ENCODE measurements around the gene ZSCAN4. TPM values are rescaled to one million over a fixed set of nuclear protein-coding genes. Genes with fewer than 3 reads are reported as not detected.
A peak's percentile ranks its signal among the peaks of the same experiment; 100 is the strongest.

Gene ZSCAN4
- polyA plus RNA-seq, 4 donors, result 0.06 TPM; not detected in 2

DNA sequence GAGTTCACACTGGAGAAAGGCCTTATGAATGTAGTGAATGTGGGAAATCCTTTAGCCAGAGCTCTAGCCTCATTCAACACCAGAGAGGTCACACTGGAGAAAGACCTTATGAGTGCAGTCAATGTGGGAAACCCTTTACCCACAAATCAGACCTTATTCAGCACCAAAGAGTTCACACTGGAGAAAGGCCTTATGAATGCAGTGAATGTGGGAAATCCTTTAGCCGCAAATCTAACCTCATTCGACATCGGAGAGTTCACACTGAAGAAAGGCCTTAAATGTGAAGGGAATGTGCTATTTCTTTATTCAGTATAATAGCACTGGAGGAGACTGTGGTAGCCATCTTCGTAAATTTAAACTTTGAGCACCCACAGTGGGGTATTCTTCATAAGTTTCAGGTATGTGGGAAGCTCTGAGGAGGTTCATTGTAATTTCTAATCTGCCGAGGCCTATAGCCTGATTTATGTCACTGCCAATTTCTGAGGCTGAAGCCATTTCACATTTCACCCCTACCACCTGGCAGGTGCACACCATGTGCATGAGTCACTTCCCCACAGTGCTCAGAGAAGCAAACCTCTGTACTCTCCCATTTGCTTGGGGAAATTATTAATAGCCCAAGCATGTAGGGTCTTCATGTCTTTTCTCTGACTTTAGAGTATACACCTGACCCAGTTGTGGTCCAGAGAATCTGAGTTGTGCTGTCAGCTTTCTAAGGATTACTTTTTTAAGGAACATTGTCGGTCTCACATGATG, 19.5 kb downstream of the ZSCAN4 start:
- Histone ChIP-seq H3K9me3 (ENCODE audit: control insufficient read depth in 2 of 2, insufficient read depth in 1 of 2, low read depth in 1 of 2, low read length in 1 of 2) (peaks cover 12 to 86% of the 10 kb centered on the region in 2 donors), H3K4me1 (ENCODE audit: control insufficient read depth in 3 of 3, insufficient read depth in 2 of 3, low read depth in 1 of 3, low read length in 2 of 3) (no peaks in the 10 kb centered on the region), H3K27me3 (ENCODE audit: control insufficient read depth in 3 of 3, insufficient read depth in 3 of 3, low read length in 3 of 3) (no peaks in the 10 kb centered on the region), H3K36me3 (ENCODE audit: control insufficient read depth in 3 of 3, insufficient read depth in 2 of 3, low read depth in 1 of 3, low read length in 3 of 3) (peaks cover 30 to 40% (median 37%) of the 10 kb centered on the region in 3 donors), H3K27ac (ENCODE audit: low read depth in 1 of 3, low read length in 2 of 3) (no peak overlapping the region), H3K4me3 (ENCODE audit: low read depth in 1 of 3, low read length in 3 of 3) (no peak overlapping the region)
- no peak for FAIRE-seq
- DNase-seq, result no peak
- WGBS, 3 donors, result 94 to 98% (median 98%) methylated on average over 6 of the region's 6 CpGs

GRCh38 chr19:57689750-57690149, 21.0 kb downstream of the ZSCAN4 start:
- no peak overlapping the region for H3K4me3 ChIP-seq (ENCODE audit: low read depth in 1 of 3, low read length in 3 of 3)
- FAIRE-seq (no peak), DNase-seq (no peak)
- WGBS, 3 donors, result 97 to 100% (median 98%) methylated on average over 3 of the region's 3 CpGs
- peaks cover 28 to 32% (median 30%) of the 10 kb centered on the region in 3 donors for H3K36me3 ChIP-seq (ENCODE audit: control insufficient read depth in 3 of 3, insufficient read depth in 2 of 3, low read depth in 1 of 3, low read length in 3 of 3)
- H3K4me1 ChIP-seq (ENCODE audit: control insufficient read depth in 3 of 3, insufficient read depth in 2 of 3, low read depth in 1 of 3, low read length in 2 of 3), result no peaks in the 10 kb centered on the region
- peaks cover 9 to 81% of the 10 kb centered on the region in 2 donors for H3K9me3 ChIP-seq (ENCODE audit: control insufficient read depth in 2 of 2, insufficient read depth in 1 of 2, low read depth in 1 of 2, low read length in 1 of 2)
- no peak overlapping the region for H3K27ac ChIP-seq (ENCODE audit: low read depth in 1 of 3, low read length in 2 of 3)
- H3K27me3 ChIP-seq (ENCODE audit: control insufficient read depth in 3 of 3, insufficient read depth in 3 of 3, low read length in 3 of 3), result no peaks in the 10 kb centered on the region

GRCh38 chr19:57701625-57702024, 32.9 kb downstream of the ZSCAN4 start:
- peaks cover 8 to 74% of the 10 kb centered on the region in 2 donors for H3K9me3 ChIP-seq (ENCODE audit: control insufficient read depth in 2 of 2, insufficient read depth in 1 of 2, low read depth in 1 of 2, low read length in 1 of 2)

GRCh38 chr19:57706346-57706745, 37.6 kb downstream of the ZSCAN4 start:
- H3K36me3 ChIP-seq (ENCODE audit: control insufficient read depth in 3 of 3, insufficient read depth in 2 of 3, low read depth in 1 of 3, low read length in 3 of 3), result peaks cover 0 to 55% (median 3%) of the 10 kb centered on the region in 3 donors

More at GRCh38 chr19:57701625-57702024, 32.9 kb downstream of the ZSCAN4 start:
- DNase-seq (no peak), FAIRE-seq (no peak)
- Histone ChIP-seq H3K4me3 (ENCODE audit: low read depth in 1 of 3, low read length in 3 of 3) (no peak overlapping the region), H3K27me3 (ENCODE audit: control insufficient read depth in 3 of 3, insufficient read depth in 3 of 3, low read length in 3 of 3) (no peaks in the 10 kb centered on the region), H3K27ac (ENCODE audit: low read depth in 1 of 3, low read length in 2 of 3) (no peak overlapping the region), H3K36me3 (ENCODE audit: control insufficient read depth in 3 of 3, insufficient read depth in 2 of 3, low read depth in 1 of 3, low read length in 3 of 3) (peaks cover 0 to 60% (median 15%) of the 10 kb centered on the region in 3 donors), H3K4me1 (ENCODE audit: control insufficient read depth in 3 of 3, insufficient read depth in 2 of 3, low read depth in 1 of 3, low read length in 2 of 3) (no peaks in the 10 kb centered on the region)
- WGBS, 3 donors, result 95 to 97% (median 97%) methylated on average over 6 of the region's 6 CpGs

GRCh38 chr19:57708641-57709361, 40.1 kb downstream of the ZSCAN4 start, which contains the start of gene ZNF154:
TSS of gene ZNF154 (minus strand) at chr19:57709204. CDS start at chr19:57708971, 233 bp downstream.
- Histone ChIP-seq H3K36me3 (ENCODE audit: control insufficient read depth in 3 of 3, insufficient read depth in 2 of 3, low read depth in 1 of 3, low read length in 3 of 3) (peaks cover 0 to 35% (median 3%) of the 10 kb centered on the region in 3 donors), H3K4me3 (ENCODE audit: low read depth in 1 of 3, low read length in 3 of 3) (peak within 1 kb of the TSS; percentile 28 to 96 (median 64)), H3K9me3 (ENCODE audit: control insufficient read depth in 2 of 2, insufficient read depth in 1 of 2, low read depth in 1 of 2, low read length in 1 of 2) (peaks cover 9 to 42% of the 10 kb centered on the region in 2 donors), H3K4me1 (ENCODE audit: control insufficient read depth in 3 of 3, insufficient read depth in 2 of 3, low read depth in 1 of 3, low read length in 2 of 3) (peaks cover 0 to 8% (median 4%) of the 10 kb centered on the region in 3 donors), H3K27me3 (ENCODE audit: control insufficient read depth in 3 of 3, insufficient read depth in 3 of 3, low read length in 3 of 3) (no peaks in the 10 kb centered on the region), H3K27ac (ENCODE audit: low read depth in 1 of 3, low read length in 2 of 3) (peak within 1 kb of the TSS in 2 of 3 donors; percentile 90 to 97)
- WGBS, 3 donors, result 2 to 28% (median 25%) methylated on average over 53 of the region's 53 CpGs
- peak; percentile 18 to 94 for DNase-seq
- FAIRE-seq, result no peak

More at GRCh38 chr19:57706346-57706745, 37.6 kb downstream of the ZSCAN4 start:
- 88 to 100% (median 98%) methylated on average over 1 of the region's 1 CpG for WGBS, 3 donors
- no peaks in the 10 kb centered on the region for H3K27me3 ChIP-seq (ENCODE audit: control insufficient read depth in 3 of 3, insufficient read depth in 3 of 3, low read length in 3 of 3)
- H3K9me3 ChIP-seq (ENCODE audit: control insufficient read depth in 2 of 2, insufficient read depth in 1 of 2, low read depth in 1 of 2, low read length in 1 of 2), result peaks cover 13 to 67% of the 10 kb centered on the region in 2 donors
- DNase-seq, result no peak
- H3K27ac ChIP-seq (ENCODE audit: low read depth in 1 of 3, low read length in 2 of 3), result no peak overlapping the region
- FAIRE-seq, result no peak
- no peak overlapping the region for H3K4me3 ChIP-seq (ENCODE audit: low read depth in 1 of 3, low read length in 3 of 3)
- H3K4me1 ChIP-seq (ENCODE audit: control insufficient read depth in 3 of 3, insufficient read depth in 2 of 3, low read depth in 1 of 3, low read length in 2 of 3), result peaks cover 0 to 8% (median 4%) of the 10 kb centered on the region in 3 donors

DNA sequence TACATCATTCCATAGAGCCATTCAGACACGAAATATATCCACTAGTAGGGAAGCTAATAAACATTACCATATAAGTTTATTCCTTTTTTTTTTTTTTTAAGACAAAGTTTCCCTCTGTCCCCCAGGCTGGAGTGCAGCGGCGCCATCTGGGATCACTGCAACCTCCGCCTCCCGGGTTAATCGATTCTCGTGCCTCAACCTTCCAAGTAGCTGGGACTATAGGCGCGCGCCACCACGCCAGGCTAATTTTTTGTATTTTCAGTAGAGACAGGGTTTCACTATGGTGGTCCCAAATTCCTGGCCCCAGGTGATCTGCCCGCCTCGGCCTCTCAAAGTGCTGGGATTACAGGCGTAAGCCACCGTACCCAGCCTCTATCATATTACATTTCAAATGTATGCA, 40.9 kb downstream of the ZSCAN4 start:
- Histone ChIP-seq H3K36me3 (ENCODE audit: control insufficient read depth in 3 of 3, insufficient read depth in 2 of 3, low read depth in 1 of 3, low read length in 3 of 3) (peaks cover 0 to 27% (median under 1%) of the 10 kb centered on the region in 3 donors), H3K27me3 (ENCODE audit: control insufficient read depth in 3 of 3, insufficient read depth in 3 of 3, low read length in 3 of 3) (no peaks in the 10 kb centered on the region), H3K27ac (ENCODE audit: low read depth in 1 of 3, low read length in 2 of 3) (peak overlapping the region in 1 of 3 donors; percentile 97), H3K4me3 (ENCODE audit: low read depth in 1 of 3, low read length in 3 of 3) (peak overlapping the region in 1 of 3 donors; percentile 96), H3K4me1 (ENCODE audit: control insufficient read depth in 3 of 3, insufficient read depth in 2 of 3, low read depth in 1 of 3, low read length in 2 of 3) (peaks cover 0 to 8% (median 4%) of the 10 kb centered on the region in 3 donors), H3K9me3 (ENCODE audit: control insufficient read depth in 2 of 2, insufficient read depth in 1 of 2, low read depth in 1 of 2, low read length in 1 of 2) (peaks cover 9 to 39% of the 10 kb centered on the region in 2 donors)
- FAIRE-seq (no peak), DNase-seq (no peak)
- WGBS, 3 donors, result 60 to 83% (median 83%) methylated on average over 15 of the region's 15 CpGs

DNA sequence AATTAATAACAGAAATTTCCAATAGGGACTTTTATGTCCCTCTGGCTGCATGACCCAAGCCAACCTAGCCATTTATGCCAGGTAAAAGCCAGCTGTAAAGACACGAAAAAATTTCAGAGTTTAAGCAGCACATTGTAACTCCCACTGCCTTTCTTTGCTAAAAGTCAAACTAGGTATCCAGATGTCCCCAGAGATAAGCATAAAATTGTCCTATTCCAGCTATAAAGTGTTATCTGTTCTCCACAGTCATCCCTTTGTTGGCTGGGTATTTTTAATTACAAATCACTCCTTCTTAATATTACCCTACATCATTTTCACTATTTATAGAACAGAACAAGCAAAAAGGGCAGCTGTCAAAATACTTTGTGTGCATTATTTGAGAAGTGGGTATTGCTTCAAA, 43.5 kb downstream of the ZSCAN4 start:
- Histone ChIP-seq H3K27me3 (ENCODE audit: control insufficient read depth in 3 of 3, insufficient read depth in 3 of 3, low read length in 3 of 3) (no peaks in the 10 kb centered on the region), H3K4me3 (ENCODE audit: low read depth in 1 of 3, low read length in 3 of 3) (no peak overlapping the region), H3K4me1 (ENCODE audit: control insufficient read depth in 3 of 3, insufficient read depth in 2 of 3, low read depth in 1 of 3, low read length in 2 of 3) (peaks cover 0 to 7% (median under 1%) of the 10 kb centered on the region in 3 donors), H3K9me3 (ENCODE audit: control insufficient read depth in 2 of 2, insufficient read depth in 1 of 2, low read depth in 1 of 2, low read length in 1 of 2) (peaks cover 5 to 16% of the 10 kb centered on the region in 2 donors), H3K27ac (ENCODE audit: low read depth in 1 of 3, low read length in 2 of 3) (no peak overlapping the region), H3K36me3 (ENCODE audit: control insufficient read depth in 3 of 3, insufficient read depth in 2 of 3, low read depth in 1 of 3, low read length in 3 of 3) (peaks cover 0 to 7% (median 0%) of the 10 kb centered on the region in 3 donors)
- 55 to 76% (median 57%) methylated on average over 1 of the region's 1 CpG for WGBS, 3 donors
- FAIRE-seq, result no peak
- no peak for DNase-seq

- FAIRE-seq (no peak), DNase-seq (no peak)
- no peak overlapping the region for H3K27ac ChIP-seq (ENCODE audit: low read depth in 1 of 3, low read length in 2 of 3)
- no peaks in the 10 kb centered on the region for H3K4me1 ChIP-seq (ENCODE audit: control insufficient read depth in 3 of 3, insufficient read depth in 2 of 3, low read depth in 1 of 3, low read length in 2 of 3)
- peaks cover 12 to 37% (median 23%) of the 10 kb centered on the region in 3 donors for H3K36me3 ChIP-seq (ENCODE audit: control insufficient read depth in 3 of 3, insufficient read depth in 2 of 3, low read depth in 1 of 3, low read length in 3 of 3)
- H3K4me3 ChIP-seq (ENCODE audit: low read depth in 1 of 3, low read length in 3 of 3), result no peak overlapping the region
- H3K9me3 ChIP-seq (ENCODE audit: control insufficient read depth in 2 of 2, insufficient read depth in 1 of 2, low read depth in 1 of 2, low read length in 1 of 2), result peaks cover 8 to 68% of the 10 kb centered on the region in 2 donors
- H3K27me3 ChIP-seq (ENCODE audit: control insufficient read depth in 3 of 3, insufficient read depth in 3 of 3, low read length in 3 of 3), result no peaks in the 10 kb centered on the region
These were observed 50.7 kb downstream of the ZSCAN4 start for GRCh38 chr19:57719424-57719823.

Data from small intestine (tissue), 7 donors.